DOHH2 (cell line): Measurements from ENCODE around the gene GREB1L.

Experiments
- H3F3A ChIP-seq: fragments of 200-600 bp; sonication (generic), shearing (Covaris generic); 2 replicates; pipeline ENCODE4 v1.6.0; 2016; ENCODE audit warnings: antibody characterized with exemption, mild to moderate bottlenecking; ENCODE audit not compliant: control insufficient read depth, insufficient read depth
- H3K27ac ChIP-seq: fragments of 200-600 bp; sonication (generic); 2 replicates; pipeline ENCODE4 v1.5.1; 2014; ENCODE audit warnings: low read depth, mild to moderate bottlenecking, low read length, moderate library complexity
- H3K27me3 ChIP-seq: fragments of 200-600 bp; sonication (generic); 2 replicates; pipeline ENCODE4 v1.6.1; 2014; ENCODE audit warnings: mild to moderate bottlenecking, low read length, mixed read lengths; ENCODE audit not compliant: control insufficient read depth
- H3K36me3 ChIP-seq: fragments of 200-600 bp; sonication (generic); 2 replicates; pipeline ENCODE4 v1.6.1; 2014; ENCODE audit warnings: mild to moderate bottlenecking, low read length, moderate library complexity, mixed read lengths; ENCODE audit not compliant: control insufficient read depth
- H3K4me1 ChIP-seq: fragments of 200-600 bp; sonication (generic); 2 replicates; pipeline ENCODE4 v1.6.1; 2014; ENCODE audit warnings: mild to moderate bottlenecking, low read length, mixed read lengths; ENCODE audit not compliant: control insufficient read depth
- H3K4me2 ChIP-seq: fragments of 200-600 bp; sonication (generic); 2 replicates; pipeline ENCODE4 v1.6.0; 2014; ENCODE audit warnings: mild to moderate bottlenecking, low read length, moderate library complexity
- H3K4me3 ChIP-seq: fragments of 200-600 bp; sonication (generic); 2 replicates; pipeline ENCODE4 v1.5.1; 2014; ENCODE audit warnings: mild to moderate bottlenecking, low read length, mixed read lengths
- H3K79me2 ChIP-seq: fragments of 200-600 bp; sonication (generic); 2 replicates; pipeline ENCODE4 v1.6.1; 2014; ENCODE audit warnings: mild to moderate bottlenecking, low read length, mixed read lengths; ENCODE audit not compliant: control insufficient read depth
- H3K9me2 ChIP-seq: fragments of 200-600 bp; sonication (generic); replicated peaks from 2 replicates; pipeline ENCODE4 v1.6.1; 2014; ENCODE audit warnings: mild to moderate bottlenecking, low read length, mixed read lengths; ENCODE audit not compliant: control insufficient read depth
- H3K9me3 ChIP-seq: fragments of 200-600 bp; sonication (generic); 2 replicates; pipeline ENCODE4 v1.6.1; 2014; ENCODE audit warnings: antibody characterized with exemption, low read length, mixed read lengths; ENCODE audit not compliant: control insufficient read depth, insufficient read depth
- H4K20me1 ChIP-seq: fragments of 200-600 bp; sonication (generic); 2 replicates; pipeline ENCODE4 v1.6.0; 2014; ENCODE audit warnings: low read depth, mild to moderate bottlenecking, antibody characterized with exemption, low read length, moderate library complexity; ENCODE audit not compliant: control insufficient read depth, insufficient read depth
- EZH2phosphoT487 ChIP-seq: fragments of 200-600 bp; sonication (generic); IDR thresholded peaks from 2 replicates; pipeline ENCODE4 v1.6.1; 2017; ENCODE audit warnings: borderline replicate concordance, mild to moderate bottlenecking, antibody characterized with exemption, low read length, moderate library complexity, mixed read lengths
- TF ChIP-seq, protein P1 (sequence below): fragments of 200-600 bp; sonication (generic); IDR thresholded peaks from one replicate; pipeline ENCODE4 v1.5.1; 2014; ENCODE audit warnings: antibody characterized with exemption, mild to moderate bottlenecking, low read depth, low read length; ENCODE audit not compliant: poor library complexity, severe bottlenecking

GREB1L gene

DNA sequence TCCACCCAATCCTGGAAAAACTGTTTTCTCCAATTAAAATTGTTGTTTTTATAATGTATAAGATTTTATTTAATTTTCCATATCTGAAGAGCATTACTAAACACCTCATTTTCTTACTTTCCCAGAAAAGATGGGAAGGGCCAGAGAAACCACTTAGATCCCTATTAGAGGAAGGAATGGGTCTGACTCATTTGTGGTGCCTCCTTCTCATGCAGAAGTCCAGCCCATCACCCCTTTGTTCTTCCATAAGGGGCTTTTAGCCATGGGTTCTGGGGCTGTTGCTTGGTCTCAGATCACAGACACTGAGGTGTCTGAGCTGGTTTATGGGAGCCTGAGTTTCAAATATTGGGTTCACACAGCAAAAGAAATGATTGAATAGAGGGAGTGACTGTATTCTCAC is 206.3 kb downstream of the GREB1L start:
- peaks cover 12% of the 10 kb centered on the region for H3K27me3 ChIP-seq
- no peak overlapping the region for H3K4me2 ChIP-seq
- no peaks in the 10 kb centered on the region for H3K9me2 ChIP-seq
- TF ChIP-seq, protein P1, sequence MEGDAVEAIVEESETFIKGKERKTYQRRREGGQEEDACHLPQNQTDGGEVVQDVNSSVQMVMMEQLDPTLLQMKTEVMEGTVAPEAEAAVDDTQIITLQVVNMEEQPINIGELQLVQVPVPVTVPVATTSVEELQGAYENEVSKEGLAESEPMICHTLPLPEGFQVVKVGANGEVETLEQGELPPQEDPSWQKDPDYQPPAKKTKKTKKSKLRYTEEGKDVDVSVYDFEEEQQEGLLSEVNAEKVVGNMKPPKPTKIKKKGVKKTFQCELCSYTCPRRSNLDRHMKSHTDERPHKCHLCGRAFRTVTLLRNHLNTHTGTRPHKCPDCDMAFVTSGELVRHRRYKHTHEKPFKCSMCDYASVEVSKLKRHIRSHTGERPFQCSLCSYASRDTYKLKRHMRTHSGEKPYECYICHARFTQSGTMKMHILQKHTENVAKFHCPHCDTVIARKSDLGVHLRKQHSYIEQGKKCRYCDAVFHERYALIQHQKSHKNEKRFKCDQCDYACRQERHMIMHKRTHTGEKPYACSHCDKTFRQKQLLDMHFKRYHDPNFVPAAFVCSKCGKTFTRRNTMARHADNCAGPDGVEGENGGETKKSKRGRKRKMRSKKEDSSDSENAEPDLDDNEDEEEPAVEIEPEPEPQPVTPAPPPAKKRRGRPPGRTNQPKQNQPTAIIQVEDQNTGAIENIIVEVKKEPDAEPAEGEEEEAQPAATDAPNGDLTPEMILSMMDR, result no peak
- no peak for TF ChIP-seq EZH2phosphoT487
- H3K9me3 ChIP-seq, result no peaks in the 10 kb centered on the region
- H3K36me3 ChIP-seq, result no peaks in the 10 kb centered on the region
- H3K27ac ChIP-seq, result no peak overlapping the region
- H3F3A ChIP-seq, result no peaks in the 10 kb centered on the region
- H4K20me1 ChIP-seq, result no peaks in the 10 kb centered on the region
- H3K79me2 ChIP-seq, result no peaks in the 10 kb centered on the region
- no peak overlapping the region for H3K4me3 ChIP-seq
- no peaks in the 10 kb centered on the region for H3K4me1 ChIP-seq

DNA sequence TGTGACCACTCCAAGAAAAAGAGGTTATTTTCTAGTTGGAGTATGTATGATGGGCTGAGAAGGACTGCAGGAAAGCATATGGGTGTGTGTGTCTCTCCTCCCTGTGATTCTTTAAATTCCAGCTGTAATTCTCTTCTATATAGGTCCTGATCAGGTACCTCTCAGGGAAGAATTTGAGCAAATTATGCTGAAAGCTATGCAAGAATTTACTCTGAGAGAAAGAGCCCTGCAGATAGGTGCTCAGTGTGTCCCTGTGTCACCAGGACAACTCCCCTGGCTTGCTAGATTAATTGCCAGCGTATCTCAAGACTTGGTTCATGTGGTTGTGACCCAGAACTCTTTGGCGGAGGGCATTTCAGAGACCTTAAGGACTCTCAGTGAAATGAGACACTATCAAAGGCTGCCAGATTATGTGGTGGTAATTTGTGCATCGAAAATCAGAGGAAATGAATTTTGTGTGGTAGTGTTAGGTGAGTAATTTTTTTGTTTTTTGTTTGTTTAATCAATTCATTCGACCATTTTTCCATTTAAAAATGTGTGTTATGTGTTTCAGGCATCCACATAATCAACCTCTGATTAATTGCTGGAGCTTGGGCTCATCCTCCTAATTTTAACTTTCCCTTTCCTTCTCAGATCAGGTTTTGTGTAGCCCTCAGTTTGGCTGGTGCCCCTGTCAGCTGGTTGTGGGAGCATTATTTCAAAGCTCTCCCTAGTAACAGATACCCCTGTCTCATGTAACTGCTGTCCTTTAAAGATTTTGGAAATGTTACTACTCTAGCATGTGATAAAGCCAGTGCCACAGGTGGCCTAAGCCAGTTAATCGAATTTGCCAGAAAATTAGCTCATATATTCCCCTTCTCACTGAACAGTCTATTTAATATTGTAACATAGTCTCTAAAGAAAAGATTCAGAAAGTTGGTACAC is 207.6 kb downstream of the GREB1L start:
- H3K9me3 ChIP-seq, result no peaks in the 10 kb centered on the region
- H3K79me2 ChIP-seq, result no peaks in the 10 kb centered on the region
- TF ChIP-seq, protein P1, result no peak
- no peak for TF ChIP-seq EZH2phosphoT487
- H3K27ac ChIP-seq, result no peak overlapping the region
- H3K27me3 ChIP-seq, result peaks cover 12% of the 10 kb centered on the region
- H3F3A ChIP-seq, result no peaks in the 10 kb centered on the region
- no peak overlapping the region for H3K4me3 ChIP-seq
- H3K9me2 ChIP-seq, result no peaks in the 10 kb centered on the region
- no peaks in the 10 kb centered on the region for H3K4me1 ChIP-seq
- H3K36me3 ChIP-seq, result no peaks in the 10 kb centered on the region
- no peak overlapping the region for H3K4me2 ChIP-seq
- no peaks in the 10 kb centered on the region for H4K20me1 ChIP-seq

DNA sequence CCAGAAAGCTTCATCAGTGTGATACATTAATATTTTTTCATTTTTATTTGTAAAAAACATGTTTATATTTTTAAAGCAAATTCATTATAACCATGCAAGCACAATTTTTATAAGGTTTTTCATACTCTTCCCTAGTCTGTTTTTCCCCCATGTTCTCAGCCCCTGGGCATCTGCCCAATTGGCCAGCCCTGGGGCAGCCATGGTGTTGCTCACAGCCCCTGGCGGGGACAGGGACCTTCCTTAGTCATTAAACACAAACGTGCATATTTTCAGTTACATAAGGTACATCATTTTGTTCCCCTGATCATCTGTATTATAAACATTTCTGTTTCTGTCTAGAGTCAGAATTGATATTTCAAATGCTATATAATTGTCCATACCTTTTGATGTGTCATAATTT is 208.5 kb downstream of the GREB1L start:
- no peaks in the 10 kb centered on the region for H3K4me1 ChIP-seq
- H3F3A ChIP-seq, result no peaks in the 10 kb centered on the region
- no peaks in the 10 kb centered on the region for H3K36me3 ChIP-seq
- no peaks in the 10 kb centered on the region for H3K9me2 ChIP-seq
- H3K4me3 ChIP-seq, result no peak overlapping the region
- no peaks in the 10 kb centered on the region for H3K9me3 ChIP-seq
- H3K4me2 ChIP-seq, result no peak overlapping the region
- H3K27me3 ChIP-seq, result peaks cover 12% of the 10 kb centered on the region
- no peak overlapping the region for H3K27ac ChIP-seq
- H4K20me1 ChIP-seq, result no peaks in the 10 kb centered on the region
- TF ChIP-seq, protein P1, result no peak
- no peak for TF ChIP-seq EZH2phosphoT487
- H3K79me2 ChIP-seq, result no peaks in the 10 kb centered on the region
